Ishikawa (cell line): ENCODE data around the gene DCLRE1C.

Experiments
- CEBPB ChIP-seq: IDR thresholded peaks from 2 replicates; pipeline ENCODE4 v1.6.1; 2012
- CREB1 ChIP-seq: IDR thresholded peaks from 2 replicates; pipeline ENCODE4 v1.6.1; 2012; ENCODE audit warnings: low read depth
- EGR1 ChIP-seq: IDR thresholded peaks from 2 replicates; pipeline ENCODE4 v1.6.1; 2012
- EP300 ChIP-seq: IDR thresholded peaks from 2 replicates; pipeline ENCODE4 v1.6.1; 2012; ENCODE audit warnings: borderline replicate concordance
- FOXM1 ChIP-seq: IDR thresholded peaks from 2 replicates; pipeline ENCODE4 v1.6.1; 2012; ENCODE audit warnings: low read depth, borderline replicate concordance
- MAX ChIP-seq: IDR thresholded peaks from 2 replicates; pipeline ENCODE4 v1.6.1; 2012
- NFIC ChIP-seq: IDR thresholded peaks from 2 replicates; pipeline ENCODE4 v1.6.1; 2012
- RAD21 ChIP-seq: IDR thresholded peaks from 2 replicates; pipeline ENCODE4 v1.6.1; 2012; ENCODE audit warnings: low read depth
- REST ChIP-seq: IDR thresholded peaks from 2 replicates; pipeline ENCODE4 v1.6.1; 2012; ENCODE audit warnings: low read depth, mild to moderate bottlenecking
- TAF1 ChIP-seq: IDR thresholded peaks from 2 replicates; pipeline ENCODE4 v1.6.1; 2012; ENCODE audit warnings: low read depth, mild to moderate bottlenecking
- TCF12 ChIP-seq: IDR thresholded peaks from 2 replicates; pipeline ENCODE4 v1.6.1; 2012; ENCODE audit warnings: low read depth
- TEAD4 ChIP-seq: IDR thresholded peaks from 2 replicates; pipeline ENCODE4 v1.6.1; 2012
- USF1 ChIP-seq: IDR thresholded peaks from 2 replicates; pipeline ENCODE4 v1.6.1; 2012
- YY1 ChIP-seq: IDR thresholded peaks from 2 replicates; pipeline ENCODE4 v1.6.1; 2012; ENCODE audit warnings: low read depth
- ZBTB7A ChIP-seq: IDR thresholded peaks from 2 replicates; pipeline ENCODE4 v1.6.1; 2012; ENCODE audit warnings: low read depth

Gene DCLRE1C

GRCh38 chr10:14953424-14954000, 384 bp downstream of the DCLRE1C start:
- TF ChIP-seq MAX (no peak), USF1 (no peak), REST (no peak), NFIC (no peak), YY1 (no peak), TCF12 (no peak), RAD21 (no peak), TAF1 (no peak; the same call in 1 of the 2 replicates), FOXM1 (no peak), CEBPB (no peak), CREB1 (no peak)

GRCh38 chr10:14952851-14953423, 959 bp downstream of the DCLRE1C start:
- TF ChIP-seq REST (no peak), NFIC (no peak), ZBTB7A (no peak), CREB1 (no peak), EP300 (no peak), TCF12 (no peak), TAF1 (no peak), YY1 (no peak), MAX (no peak), TEAD4 (no peak), USF1 (no peak), CEBPB (no peak), EGR1 (no peak)

GRCh38 chr10:14949291-14949690, 4.6 kb downstream of the DCLRE1C start:
- no peak for TF ChIP-seq MAX

- TF ChIP-seq TCF12 (no peak), NFIC (no peak), USF1 (no peak), EP300 (no peak), ZBTB7A (no peak), RAD21 (no peak), TAF1 (no peak), EGR1 (no peak), FOXM1 (no peak), CREB1 (no peak), MAX (no peak), REST (no peak), YY1 (no peak), CEBPB (no peak), TEAD4 (no peak)
Observed at GRCh38 chr10:14947268-14947667, 6.6 kb downstream of the DCLRE1C start.
